HG02588 (cell line): ENCODE measurements around the gene SCAMP1.
"Not testable (repeated sequence)": the region's sequence is repeated elsewhere in the genome, so short reads cannot be mapped to it uniquely, and the experiment has no call there.

Experiments
- ATAC-seq: cut with Tn5 transposase; IDR thresholded peaks from one replicate; pipeline ENCODE4 v1.9.1; 2021; ENCODE audit warnings: mild to moderate bottlenecking, moderate library complexity; ENCODE audit not compliant: unreplicated experiment

Gene SCAMP1

DNA sequence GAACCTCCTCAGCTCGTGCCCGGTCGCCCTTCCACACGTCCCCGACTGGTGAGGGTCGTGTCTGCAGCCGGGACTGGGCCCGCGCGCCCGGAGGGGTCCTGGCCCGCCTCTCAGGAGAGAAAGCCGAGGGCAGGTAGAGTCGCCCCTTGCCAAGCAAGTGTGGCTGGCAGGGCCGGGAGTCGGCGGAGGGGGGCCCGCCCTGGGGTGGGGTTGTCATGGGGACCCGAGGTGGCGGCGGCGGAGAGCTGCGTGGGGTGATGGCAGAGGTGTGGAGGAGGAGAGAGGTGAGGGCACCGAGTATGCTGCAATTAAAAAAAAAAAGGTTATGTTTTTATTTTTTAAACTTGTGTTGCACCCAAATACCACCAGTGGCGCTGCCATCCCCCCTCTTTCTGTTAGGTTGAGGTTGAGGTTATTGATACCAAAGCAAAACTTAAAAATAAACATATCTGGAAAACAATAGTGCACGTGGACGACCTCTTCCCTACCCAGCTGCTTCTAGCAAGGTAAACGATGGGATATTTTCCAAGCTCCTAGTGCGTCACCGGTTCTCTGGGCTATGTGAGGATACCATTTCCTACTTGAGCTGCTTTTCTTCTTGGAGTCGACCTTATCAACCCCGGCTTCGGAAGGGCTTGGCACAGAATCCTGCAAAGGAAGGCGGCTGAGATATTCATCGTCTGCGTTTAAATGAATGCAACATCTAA is 660 bp downstream of the SCAMP1 start:
- ATAC-seq: peak; percentile 40

- no peak for ATAC-seq
Measured at GRCh38 chr5:78361631-78361993, 1.2 kb downstream of the SCAMP1 start.

DNA sequence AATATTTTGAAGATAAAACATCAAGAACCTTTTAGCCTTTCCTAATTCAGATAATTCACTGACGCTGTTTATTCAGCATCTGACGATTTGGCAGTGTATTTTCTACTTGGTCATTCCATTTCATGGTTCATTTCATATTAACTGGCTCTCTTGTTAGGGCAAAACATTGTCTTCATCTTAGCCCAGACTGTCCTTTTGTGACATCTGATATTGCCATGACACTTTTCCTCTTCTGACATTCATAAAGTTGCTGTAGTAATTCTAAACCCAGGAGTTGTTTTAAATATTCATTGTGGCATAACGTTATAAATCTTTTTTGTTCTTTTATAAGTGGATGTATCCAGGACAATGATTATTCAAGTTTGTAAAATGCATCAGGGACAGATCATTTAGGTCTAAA is 1.8 kb downstream of the SCAMP1 start:
- ATAC-seq: no peak

DNA sequence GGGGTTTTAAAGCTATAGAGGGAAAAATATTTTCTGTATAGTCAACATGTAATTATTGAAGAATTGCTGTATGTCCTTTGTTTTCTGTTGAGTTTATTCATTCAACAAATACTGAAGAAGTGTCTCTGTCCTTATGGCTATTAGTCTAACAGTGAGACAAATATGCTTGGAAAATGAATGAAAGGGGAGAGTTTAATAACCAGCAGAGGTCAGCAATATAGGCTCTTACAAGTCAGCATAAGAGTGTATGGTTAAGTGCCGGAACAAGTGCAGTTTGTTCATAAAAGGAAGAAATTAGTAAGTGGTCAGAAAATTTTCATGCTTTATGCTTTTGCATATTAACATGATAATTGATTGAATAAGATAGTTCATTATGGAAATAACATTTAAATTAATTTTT is 3.6 kb downstream of the SCAMP1 start:
- no peak for ATAC-seq

- ATAC-seq: no peak
Measured at GRCh38 chr5:78367318-78367991, 7.0 kb downstream of the SCAMP1 start.

DNA sequence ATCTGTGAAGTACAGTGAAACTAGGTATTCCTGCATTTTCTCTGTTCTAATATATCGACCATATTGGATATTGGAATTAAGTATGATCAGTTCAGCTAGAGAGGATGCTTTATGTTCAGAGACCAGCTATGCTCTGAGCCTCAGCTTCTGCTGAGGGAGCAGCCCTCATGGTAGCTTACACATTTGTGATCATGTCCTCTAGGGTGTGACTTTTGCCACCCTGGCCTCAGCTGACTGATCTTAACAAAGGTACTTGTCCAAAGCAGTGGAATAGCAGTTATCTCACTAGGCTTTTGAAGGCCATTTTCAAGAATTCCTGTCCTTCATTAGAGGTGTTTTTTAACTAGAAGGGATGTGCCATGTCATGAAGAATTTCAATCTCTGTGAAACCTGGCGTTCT is 9.3 kb downstream of the SCAMP1 start:
- ATAC-seq: no peak

DNA sequence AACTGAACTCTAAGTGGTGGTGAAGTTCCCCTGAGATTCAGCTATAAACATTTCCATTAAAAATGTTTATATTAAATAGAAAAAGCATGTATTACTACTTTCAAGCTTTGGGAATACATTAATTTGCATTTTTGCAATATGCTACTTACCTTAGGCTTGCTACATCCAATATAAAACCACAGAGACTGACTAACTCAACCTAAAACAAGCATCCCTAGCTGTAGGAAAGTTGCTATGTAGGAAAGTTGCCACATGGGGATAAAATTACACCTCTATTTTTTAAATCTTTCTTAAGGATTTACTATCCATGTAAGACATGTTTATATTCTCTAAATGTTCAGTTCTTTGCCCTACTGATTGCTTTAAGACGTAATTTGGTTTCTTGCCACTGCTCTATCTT is 12.8 kb downstream of the SCAMP1 start:
- no peak for ATAC-seq

DNA sequence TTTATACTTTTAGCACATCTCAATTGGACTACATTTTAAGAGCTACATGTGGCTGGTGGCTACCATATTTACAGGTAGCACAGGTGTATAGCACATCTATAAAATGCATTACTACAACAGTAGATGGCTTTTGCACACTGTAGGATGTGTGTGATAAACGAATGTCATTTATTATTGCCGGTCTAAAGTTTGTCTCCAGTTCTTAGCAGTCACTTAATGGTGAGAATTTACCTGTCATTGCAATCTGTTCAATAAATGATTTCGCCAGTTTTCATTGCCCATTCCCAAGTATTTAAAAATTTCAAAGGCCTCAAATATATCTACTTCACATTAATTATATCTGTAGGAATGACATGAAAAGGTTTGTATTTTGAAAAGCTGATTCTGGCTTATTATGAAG is 15.9 kb downstream of the SCAMP1 start:
- ATAC-seq: no peak

- ATAC-seq: no peak
Measured at GRCh38 chr5:78377056-78377717, 16.8 kb downstream of the SCAMP1 start.

DNA sequence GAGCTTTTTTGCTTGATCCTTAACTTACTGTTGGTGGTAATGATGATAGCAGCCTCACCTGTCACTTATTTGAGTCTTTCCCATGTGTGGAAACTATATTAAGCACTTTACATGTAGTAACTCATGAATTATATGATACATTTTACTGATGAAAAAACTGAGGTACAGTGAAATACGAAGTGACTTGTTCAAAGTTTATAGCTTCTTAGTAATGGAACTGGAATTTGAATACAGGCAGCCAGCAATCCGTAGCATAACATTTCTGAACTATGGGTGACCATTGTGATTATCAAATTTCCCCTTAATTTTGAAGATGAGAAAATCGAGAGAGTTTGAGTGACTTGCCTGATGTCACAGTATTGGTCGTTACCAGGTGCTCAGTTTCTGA is 17.3 kb downstream of the SCAMP1 start:
- no peak for ATAC-seq

GRCh38 chr5:78387468-78388153 is 27.2 kb downstream of the SCAMP1 start:
- ATAC-seq: no peak

DNA sequence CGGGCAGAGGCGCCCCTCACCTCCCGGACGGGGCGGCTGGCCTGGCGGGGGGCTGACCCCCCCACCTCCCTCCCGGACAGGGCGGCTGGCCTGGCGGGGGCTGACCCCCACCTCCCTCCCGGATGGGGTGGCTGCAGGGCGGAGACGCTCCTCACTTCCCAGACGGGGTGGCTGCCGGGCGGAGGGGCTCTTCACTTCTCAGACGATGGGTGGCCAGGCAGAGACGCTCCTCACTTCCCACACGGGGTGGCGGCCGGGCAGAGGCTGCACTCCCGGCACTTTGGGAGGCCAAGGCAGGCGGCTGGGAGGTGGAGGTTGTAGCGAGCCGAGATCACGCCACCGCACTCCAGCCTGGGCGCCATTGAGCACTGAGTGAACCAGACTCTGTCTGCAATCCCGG is 30.9 kb downstream of the SCAMP1 start:
- ATAC-seq: not testable (repeated sequence)

GRCh38 chr5:78397831-78398230 is 37.4 kb downstream of the SCAMP1 start:
- no peak for ATAC-seq

- no peak for ATAC-seq
Measured at GRCh38 chr5:78399116-78399515, 38.7 kb downstream of the SCAMP1 start.

DNA sequence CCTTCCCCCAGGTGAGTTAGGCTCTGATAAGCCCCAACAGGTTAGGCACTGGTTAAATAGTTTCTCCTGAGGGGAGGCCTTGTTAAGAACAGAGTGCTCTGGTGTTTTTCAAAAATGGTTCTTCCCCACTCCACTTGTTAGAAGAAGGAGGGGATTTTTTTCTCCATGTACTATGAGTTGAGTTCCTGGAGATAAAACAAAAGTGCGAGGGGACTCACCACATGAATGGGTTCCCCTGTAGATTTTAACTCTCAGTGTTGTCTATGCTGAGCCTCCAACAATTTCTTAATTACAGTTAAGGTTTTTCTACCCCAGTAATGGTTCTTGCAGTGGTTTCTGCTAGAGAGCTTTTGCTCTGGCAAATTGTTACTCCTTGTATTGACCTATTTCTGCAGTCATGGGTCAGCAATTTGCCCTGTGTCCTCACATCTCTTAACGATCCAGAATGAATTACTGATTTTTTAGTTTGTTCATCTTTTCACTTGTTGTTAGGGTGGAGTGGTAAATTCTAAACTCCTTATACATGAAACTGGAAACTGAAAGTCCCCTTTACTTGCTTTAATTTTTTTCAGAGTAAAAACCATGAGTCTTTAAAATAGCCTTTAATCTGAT is 44.4 kb downstream of the SCAMP1 start:
- ATAC-seq: no peak

GRCh38 chr5:78405829-78406750 is 45.7 kb downstream of the SCAMP1 start:
- no peak for ATAC-seq

DNA sequence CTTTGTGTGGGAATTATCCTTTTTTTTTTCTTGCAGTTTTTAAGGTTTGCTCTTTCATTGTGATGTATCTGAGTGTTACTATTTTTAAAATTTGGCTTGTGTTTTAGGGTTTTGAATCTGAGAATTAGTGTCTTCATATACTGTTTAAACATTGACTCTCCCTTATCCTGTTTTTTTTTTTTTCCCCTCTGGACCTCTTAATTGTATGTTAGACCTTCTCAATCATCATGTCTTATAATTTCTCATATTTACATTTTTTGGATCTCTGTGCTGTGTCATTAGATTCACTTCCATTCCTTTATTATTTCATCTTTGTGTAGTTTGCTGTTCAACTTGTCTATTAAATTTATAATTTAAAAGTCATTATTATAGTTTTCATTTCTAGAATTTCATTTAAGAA is 47.0 kb downstream of the SCAMP1 start:
- no peak for ATAC-seq

DNA sequence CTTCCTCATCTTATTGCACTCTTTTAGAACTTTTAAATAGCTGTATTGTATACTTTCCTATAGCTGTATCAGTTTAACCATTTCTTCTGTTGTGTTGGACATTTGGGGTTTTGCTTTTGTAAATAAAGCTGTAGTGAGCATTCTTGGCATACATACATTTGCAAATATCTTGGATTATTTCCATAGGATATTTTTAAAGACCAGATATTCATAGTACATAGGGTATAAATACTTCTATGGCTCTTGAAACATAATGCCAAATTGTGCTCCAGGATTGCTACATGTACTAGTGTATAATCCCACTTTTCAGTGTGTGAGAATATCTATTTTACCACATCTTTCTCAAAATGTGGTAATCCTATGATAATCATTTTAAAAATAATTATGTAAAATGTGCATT is 51.2 kb downstream of the SCAMP1 start:
- ATAC-seq: no peak

DNA sequence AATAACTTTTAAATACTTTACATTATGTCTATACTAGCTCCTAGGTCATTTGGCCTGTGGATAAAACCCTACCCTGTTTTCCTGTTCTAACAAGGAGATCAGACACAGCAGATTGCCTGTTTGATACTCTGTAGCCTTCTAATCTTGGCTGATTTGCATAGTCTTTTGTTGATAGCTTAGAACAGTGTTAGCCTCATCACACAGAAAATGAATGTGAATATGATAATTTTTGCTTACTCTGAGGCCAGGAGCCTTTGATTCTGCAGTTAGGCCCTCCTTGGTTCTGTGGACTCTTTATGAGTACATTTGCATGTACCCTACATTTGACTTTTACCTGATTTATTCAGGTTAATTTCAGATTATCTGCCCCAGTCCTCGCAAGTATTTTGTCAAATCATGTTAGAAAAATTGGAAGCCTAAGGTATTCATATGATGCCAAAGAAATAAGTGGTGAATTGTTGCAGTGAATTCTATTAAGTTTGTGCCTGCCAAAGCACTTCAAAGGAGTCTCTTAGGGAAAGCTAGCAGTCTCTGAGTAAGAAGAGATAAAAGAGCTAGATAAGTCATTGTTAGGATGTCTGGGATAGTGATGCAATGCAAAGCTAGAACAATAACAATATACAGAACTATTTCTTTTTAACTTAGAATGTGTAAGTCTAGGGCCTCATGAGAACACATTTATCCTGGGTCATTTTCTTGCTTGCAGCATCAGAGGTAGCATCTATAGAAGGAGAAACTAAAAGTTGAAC is 56.4 kb downstream of the SCAMP1 start:
- no peak for ATAC-seq

DNA sequence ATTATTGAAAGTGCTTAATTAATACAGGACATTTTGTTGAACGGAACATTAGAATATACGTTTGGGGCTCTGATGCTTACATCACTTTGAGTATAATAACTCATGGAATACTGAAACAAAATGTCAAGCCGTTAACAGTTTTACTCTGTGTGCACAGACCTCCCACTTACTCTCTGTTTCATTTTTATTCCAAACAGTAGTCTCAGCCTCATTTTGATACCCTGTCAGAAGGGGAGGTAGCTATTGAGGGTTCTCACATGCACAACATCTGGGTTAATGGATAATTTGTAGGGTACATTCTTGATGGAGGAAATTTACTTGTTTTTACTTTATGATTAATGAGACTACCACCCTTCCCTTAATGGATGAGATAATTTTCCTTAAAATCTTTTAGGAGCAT is 59.0 kb downstream of the SCAMP1 start:
- no peak for ATAC-seq
